Measurements from ENCODE around the gene MINAR1.

The MINAR1 gene

GRCh38 chr15:79412010-79412409 is 20.1 kb upstream of the MINAR1 start:
- Histone ChIP-seq H3K27ac (ENCODE audit: low read length) (no peak overlapping the region), H3K27me3 (replicated peaks; ENCODE audit: insufficient read depth, low read length) (no peaks in the 10 kb centered on the region), H3K9me3 (replicated peaks; ENCODE audit: insufficient read depth, low read length) (no peaks in the 10 kb centered on the region), H3K36me3 (replicated peaks; ENCODE audit: insufficient read depth, low read length) (no peaks in the 10 kb centered on the region), H3K4me1 (ENCODE audit: low read length) (no peaks in the 10 kb centered on the region), H3K9me2 (replicated peaks; ENCODE audit: insufficient read depth, low read length) (no peaks in the 10 kb centered on the region), H3K4me2 (ENCODE audit: low read depth, low read length) (no peak overlapping the region), H2AFZ (ENCODE audit: low read length) (no peak overlapping the region), H3F3A (ENCODE audit: insufficient read depth, low read length) (no peaks in the 10 kb centered on the region), H4K20me1 (ENCODE audit: insufficient read depth, low read length) (no peaks in the 10 kb centered on the region), H3K79me2 (ENCODE audit: low read length) (no peaks in the 10 kb centered on the region), H3K4me3 (ENCODE audit: low read length) (no peak overlapping the region), H3K9ac (ENCODE audit: low read length) (no peak overlapping the region)
- no peak for DNase-seq
- TF ChIP-seq EZH2phosphoT487 (IDR thresholded peaks at IDR 0.05; ENCODE audit: low read length) (no peak), EZH2 (optimal IDR thresholded peaks at IDR 0.05; ENCODE audit: low read depth, low read length) (no peak), CTCF (IDR thresholded peaks at IDR 0.05; ENCODE audit: low read length) (no peak)

GRCh38 chr15:79412429-79412828 is 19.7 kb upstream of the MINAR1 start:
- Histone ChIP-seq H3K79me2 (ENCODE audit: low read length) (no peaks in the 10 kb centered on the region), H3F3A (ENCODE audit: insufficient read depth, low read length) (no peaks in the 10 kb centered on the region), H4K20me1 (ENCODE audit: insufficient read depth, low read length) (no peaks in the 10 kb centered on the region), H3K27ac (ENCODE audit: low read length) (no peak overlapping the region), H3K4me3 (ENCODE audit: low read length) (no peak overlapping the region), H3K27me3 (replicated peaks; ENCODE audit: insufficient read depth, low read length) (no peaks in the 10 kb centered on the region), H2AFZ (ENCODE audit: low read length) (no peak overlapping the region), H3K9me2 (replicated peaks; ENCODE audit: insufficient read depth, low read length) (no peaks in the 10 kb centered on the region), H3K4me2 (ENCODE audit: low read depth, low read length) (no peak overlapping the region), H3K9me3 (replicated peaks; ENCODE audit: insufficient read depth, low read length) (no peaks in the 10 kb centered on the region), H3K9ac (ENCODE audit: low read length) (no peak overlapping the region), H3K4me1 (ENCODE audit: low read length) (no peaks in the 10 kb centered on the region), H3K36me3 (replicated peaks; ENCODE audit: insufficient read depth, low read length) (no peaks in the 10 kb centered on the region)
- DNase-seq, result no peak
- TF ChIP-seq EZH2phosphoT487 (IDR thresholded peaks at IDR 0.05; ENCODE audit: low read length), result no peak
- TF ChIP-seq CTCF (IDR thresholded peaks at IDR 0.05; ENCODE audit: low read length), result no peak

GRCh38 chr15:79416876-79417275 is 15.3 kb upstream of the MINAR1 start:
- Histone ChIP-seq H3K79me2 (ENCODE audit: low read length) (no peaks in the 10 kb centered on the region), H3F3A (ENCODE audit: insufficient read depth, low read length) (no peaks in the 10 kb centered on the region), H4K20me1 (ENCODE audit: insufficient read depth, low read length) (no peaks in the 10 kb centered on the region)

More at GRCh38 chr15:79416876-79417275, 15.3 kb upstream of the MINAR1 start:
- Histone ChIP-seq H2AFZ (ENCODE audit: low read length) (no peak overlapping the region), H3K4me3 (ENCODE audit: low read length) (no peak overlapping the region), H3K4me2 (ENCODE audit: low read depth, low read length) (no peak overlapping the region), H3K9me2 (replicated peaks; ENCODE audit: insufficient read depth, low read length) (no peaks in the 10 kb centered on the region), H3K4me1 (ENCODE audit: low read length) (no peaks in the 10 kb centered on the region), H3K36me3 (replicated peaks; ENCODE audit: insufficient read depth, low read length) (no peaks in the 10 kb centered on the region), H3K9me3 (replicated peaks; ENCODE audit: insufficient read depth, low read length) (no peaks in the 10 kb centered on the region), H3K27ac (ENCODE audit: low read length) (no peak overlapping the region), H3K27me3 (replicated peaks; ENCODE audit: insufficient read depth, low read length) (no peaks in the 10 kb centered on the region), H3K9ac (ENCODE audit: low read length) (no peak overlapping the region)
- no peak for DNase-seq
- no peak for TF ChIP-seq EZH2phosphoT487 (IDR thresholded peaks at IDR 0.05; ENCODE audit: low read length)
- no peak for TF ChIP-seq CTCF (IDR thresholded peaks at IDR 0.05; ENCODE audit: low read length)

All from MM.1S (cell line).